Retinal pigment epithelial cell (primary cell): ENCODE results near the gene BACH2.

Source experiments
- DNase-seq: peaks from one replicate; pipeline ENCODE4 v3.0.0-alpha.2; 2010; ENCODE audit warnings: low read depth
- H3K4me3 ChIP-seq: 2 replicates; pipeline ENCODE4 v1.5.1; 2011; ENCODE audit warnings: mild to moderate bottlenecking, low read length, control low read depth, moderate library complexity
- CTCF ChIP-seq: conservative IDR thresholded peaks from 2 replicates; pipeline ENCODE4 v1.5.1; 2011; ENCODE audit warnings: low read depth, low read length, control low read depth, inconsistent platforms

Gene BACH2

GRCh38 chr6:89984926-89985750 lies 311.5 kb downstream of the BACH2 start:
- TF ChIP-seq CTCF, result no peak
- no peak for DNase-seq
- no peak overlapping the region for H3K4me3 ChIP-seq

GRCh38 chr6:89980353-89980752 lies 316.3 kb downstream of the BACH2 start:
- TF ChIP-seq CTCF, result no peak
- H3K4me3 ChIP-seq, result no peak overlapping the region
- DNase-seq, result no peak

- TF ChIP-seq CTCF, result no peak
- H3K4me3 ChIP-seq, result no peak overlapping the region
These were observed 317.0 kb downstream of the BACH2 start for GRCh38 chr6:89979481-89980119.

GRCh38 chr6:89978749-89979145 lies 317.9 kb downstream of the BACH2 start:
- no peak overlapping the region for H3K4me3 ChIP-seq
- no peak for TF ChIP-seq CTCF

More at GRCh38 chr6:89979481-89980119, 317.0 kb downstream of the BACH2 start:
- no peak for DNase-seq

GRCh38 chr6:89977808-89978748 lies 318.6 kb downstream of the BACH2 start:
- TF ChIP-seq CTCF, result no peak
- no peak overlapping the region for H3K4me3 ChIP-seq
- DNase-seq, result no peak

More at GRCh38 chr6:89978749-89979145, 317.9 kb downstream of the BACH2 start:
- no peak for DNase-seq

- no peak for DNase-seq
- no peak for TF ChIP-seq CTCF
- H3K4me3 ChIP-seq, result no peak overlapping the region
These were observed 320.0 kb downstream of the BACH2 start for GRCh38 chr6:89976694-89977020.
